Measurements from ENCODE around the gene SLC34A1. TPM values are rescaled to one million over a fixed set of nuclear protein-coding genes. Genes with fewer than 3 reads are reported as not detected.

Gene SLC34A1
- total and polyA plus RNA-seq, 2 of the 13 experiments (the other 11 are each of a cell fraction or from before 2014, with no cell fraction given) = 0.03 to 0.20 TPM

DNA sequence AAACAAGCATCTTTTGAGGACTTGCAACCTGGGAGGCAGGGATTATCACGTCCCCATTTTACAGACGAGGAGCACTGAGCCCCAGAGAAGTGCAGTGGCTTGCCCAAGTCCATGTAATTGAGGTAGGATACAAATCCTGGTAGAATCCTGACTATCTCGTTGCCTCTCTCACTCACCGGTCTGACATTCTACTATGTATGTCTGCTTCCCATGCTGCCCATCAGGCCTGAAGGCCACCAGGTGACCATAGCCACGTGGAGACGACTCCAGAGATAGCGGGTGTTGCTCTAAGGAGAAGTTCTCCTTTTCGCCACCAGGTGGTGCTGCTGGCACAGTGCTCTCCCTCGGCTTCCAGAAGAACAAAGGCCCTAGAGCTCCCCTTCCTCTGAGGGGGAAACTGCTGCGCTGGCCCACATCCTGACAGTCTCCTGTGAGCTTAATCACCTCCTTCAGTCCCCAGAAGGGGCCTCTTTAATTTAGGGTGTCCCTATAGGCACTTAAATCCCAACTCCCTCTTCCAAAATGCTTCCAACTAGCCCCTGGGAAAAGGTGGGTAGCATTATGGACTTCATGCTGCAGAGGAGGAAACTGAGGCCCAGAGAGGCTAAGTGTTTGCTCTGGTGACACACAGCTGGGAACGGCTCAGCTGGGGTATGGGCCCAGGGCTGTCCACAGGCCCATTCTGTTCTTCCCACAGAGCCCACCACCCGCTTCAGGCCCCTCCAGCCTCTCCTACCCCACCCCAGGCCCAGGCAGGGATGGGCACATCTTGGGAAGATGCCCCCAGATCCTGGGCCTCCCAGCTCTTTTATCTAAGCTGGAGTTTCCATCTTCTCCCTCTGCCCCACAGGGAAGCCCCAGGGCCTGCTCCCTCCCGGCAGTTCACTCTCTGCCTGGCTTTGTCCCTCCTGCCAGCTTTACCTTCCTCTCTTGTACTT, 6.4 kb downstream of the SLC34A1 start (continued):
- TF ChIP-seq, protein P1, sequence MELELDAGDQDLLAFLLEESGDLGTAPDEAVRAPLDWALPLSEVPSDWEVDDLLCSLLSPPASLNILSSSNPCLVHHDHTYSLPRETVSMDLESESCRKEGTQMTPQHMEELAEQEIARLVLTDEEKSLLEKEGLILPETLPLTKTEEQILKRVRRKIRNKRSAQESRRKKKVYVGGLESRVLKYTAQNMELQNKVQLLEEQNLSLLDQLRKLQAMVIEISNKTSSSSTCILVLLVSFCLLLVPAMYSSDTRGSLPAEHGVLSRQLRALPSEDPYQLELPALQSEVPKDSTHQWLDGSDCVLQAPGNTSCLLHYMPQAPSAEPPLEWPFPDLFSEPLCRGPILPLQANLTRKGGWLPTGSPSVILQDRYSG (CRISPR knock-in tag; IDR thresholded peaks at IDR 0.05) = no peak
- TF ChIP-seq, protein P2, sequence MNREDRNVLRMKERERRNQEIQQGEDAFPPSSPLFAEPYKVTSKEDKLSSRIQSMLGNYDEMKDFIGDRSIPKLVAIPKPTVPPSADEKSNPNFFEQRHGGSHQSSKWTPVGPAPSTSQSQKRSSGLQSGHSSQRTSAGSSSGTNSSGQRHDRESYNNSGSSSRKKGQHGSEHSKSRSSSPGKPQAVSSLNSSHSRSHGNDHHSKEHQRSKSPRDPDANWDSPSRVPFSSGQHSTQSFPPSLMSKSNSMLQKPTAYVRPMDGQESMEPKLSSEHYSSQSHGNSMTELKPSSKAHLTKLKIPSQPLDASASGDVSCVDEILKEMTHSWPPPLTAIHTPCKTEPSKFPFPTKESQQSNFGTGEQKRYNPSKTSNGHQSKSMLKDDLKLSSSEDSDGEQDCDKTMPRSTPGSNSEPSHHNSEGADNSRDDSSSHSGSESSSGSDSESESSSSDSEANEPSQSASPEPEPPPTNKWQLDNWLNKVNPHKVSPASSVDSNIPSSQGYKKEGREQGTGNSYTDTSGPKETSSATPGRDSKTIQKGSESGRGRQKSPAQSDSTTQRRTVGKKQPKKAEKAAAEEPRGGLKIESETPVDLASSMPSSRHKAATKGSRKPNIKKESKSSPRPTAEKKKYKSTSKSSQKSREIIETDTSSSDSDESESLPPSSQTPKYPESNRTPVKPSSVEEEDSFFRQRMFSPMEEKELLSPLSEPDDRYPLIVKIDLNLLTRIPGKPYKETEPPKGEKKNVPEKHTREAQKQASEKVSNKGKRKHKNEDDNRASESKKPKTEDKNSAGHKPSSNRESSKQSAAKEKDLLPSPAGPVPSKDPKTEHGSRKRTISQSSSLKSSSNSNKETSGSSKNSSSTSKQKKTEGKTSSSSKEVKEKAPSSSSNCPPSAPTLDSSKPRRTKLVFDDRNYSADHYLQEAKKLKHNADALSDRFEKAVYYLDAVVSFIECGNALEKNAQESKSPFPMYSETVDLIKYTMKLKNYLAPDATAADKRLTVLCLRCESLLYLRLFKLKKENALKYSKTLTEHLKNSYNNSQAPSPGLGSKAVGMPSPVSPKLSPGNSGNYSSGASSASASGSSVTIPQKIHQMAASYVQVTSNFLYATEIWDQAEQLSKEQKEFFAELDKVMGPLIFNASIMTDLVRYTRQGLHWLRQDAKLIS (CRISPR knock-in tag; IDR thresholded peaks at IDR 0.05) = no peak
- TF ChIP-seq HMGA1 (CRISPR knock-in tag; conservative IDR thresholded peaks at IDR 0.05) (no peak), CENPX (CRISPR knock-in tag; IDR thresholded peaks at IDR 0.05) (no peak), ZNF138 (CRISPR knock-in tag; IDR thresholded peaks at IDR 0.05; ENCODE audit: low read depth) (no peak), ZNF883 (CRISPR knock-in tag; IDR thresholded peaks at IDR 0.05; ENCODE audit: not compliant biosample characterization) (no peak), ZMAT3 (CRISPR knock-in tag; conservative IDR thresholded peaks at IDR 0.05) (no peak), SUZ12 (IDR thresholded peaks at IDR 0.05; ENCODE audit: low read depth, low read length) (no peak), ZC3H13 (CRISPR knock-in tag; IDR thresholded peaks at IDR 0.05) (no peak), ZBTB1 (CRISPR knock-in tag; IDR thresholded peaks at IDR 0.05; ENCODE audit: borderline replicate concordance) (no peak), ZNF780A (CRISPR knock-in tag; IDR thresholded peaks at IDR 0.05) (no peak), ASH2L (IDR thresholded peaks at IDR 0.05; ENCODE audit: insufficient read length, low read depth, low read length) (no peak), ZNF441 (CRISPR knock-in tag; IDR thresholded peaks at IDR 0.05; ENCODE audit: borderline replicate concordance) (no peak), ZNF317 (CRISPR knock-in tag; IDR thresholded peaks at IDR 0.05) (no peak), NCOA1 (CRISPR knock-in tag; IDR thresholded peaks at IDR 0.05) (no peak), NFIB (CRISPR knock-in tag; IDR thresholded peaks at IDR 0.05; ENCODE audit: borderline replicate concordance) (no peak), RCOR2 (CRISPR knock-in tag; IDR thresholded peaks at IDR 0.05) (0 out of 2 replicates have a peak, but pooled peaks have one; percentile 20)
- TF ChIP-seq, protein P3, sequence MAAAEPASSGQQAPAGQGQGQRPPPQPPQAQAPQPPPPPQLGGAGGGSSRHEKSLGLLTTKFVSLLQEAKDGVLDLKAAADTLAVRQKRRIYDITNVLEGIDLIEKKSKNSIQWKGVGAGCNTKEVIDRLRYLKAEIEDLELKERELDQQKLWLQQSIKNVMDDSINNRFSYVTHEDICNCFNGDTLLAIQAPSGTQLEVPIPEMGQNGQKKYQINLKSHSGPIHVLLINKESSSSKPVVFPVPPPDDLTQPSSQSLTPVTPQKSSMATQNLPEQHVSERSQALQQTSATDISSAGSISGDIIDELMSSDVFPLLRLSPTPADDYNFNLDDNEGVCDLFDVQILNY (CRISPR knock-in tag; conservative IDR thresholded peaks at IDR 0.05) = no peak
- TF ChIP-seq, protein P4, sequence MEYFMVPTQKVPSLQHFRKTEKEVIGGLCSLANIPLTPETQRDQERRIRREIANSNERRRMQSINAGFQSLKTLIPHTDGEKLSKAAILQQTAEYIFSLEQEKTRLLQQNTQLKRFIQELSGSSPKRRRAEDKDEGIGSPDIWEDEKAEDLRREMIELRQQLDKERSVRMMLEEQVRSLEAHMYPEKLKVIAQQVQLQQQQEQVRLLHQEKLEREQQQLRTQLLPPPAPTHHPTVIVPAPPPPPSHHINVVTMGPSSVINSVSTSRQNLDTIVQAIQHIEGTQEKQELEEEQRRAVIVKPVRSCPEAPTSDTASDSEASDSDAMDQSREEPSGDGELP (IDR thresholded peaks at IDR 0.05; ENCODE audit: borderline replicate concordance, low read depth) = peak; percentile 42; the same call in 1 of the 2 replicates
- TF ChIP-seq, protein P5, sequence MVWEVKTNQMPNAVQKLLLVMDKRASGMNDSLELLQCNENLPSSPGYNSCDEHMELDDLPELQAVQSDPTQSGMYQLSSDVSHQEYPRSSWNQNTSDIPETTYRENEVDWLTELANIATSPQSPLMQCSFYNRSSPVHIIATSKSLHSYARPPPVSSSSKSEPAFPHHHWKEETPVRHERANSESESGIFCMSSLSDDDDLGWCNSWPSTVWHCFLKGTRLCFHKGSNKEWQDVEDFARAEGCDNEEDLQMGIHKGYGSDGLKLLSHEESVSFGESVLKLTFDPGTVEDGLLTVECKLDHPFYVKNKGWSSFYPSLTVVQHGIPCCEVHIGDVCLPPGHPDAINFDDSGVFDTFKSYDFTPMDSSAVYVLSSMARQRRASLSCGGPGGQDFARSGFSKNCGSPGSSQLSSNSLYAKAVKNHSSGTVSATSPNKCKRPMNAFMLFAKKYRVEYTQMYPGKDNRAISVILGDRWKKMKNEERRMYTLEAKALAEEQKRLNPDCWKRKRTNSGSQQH (CRISPR knock-in tag; IDR thresholded peaks at IDR 0.05; ENCODE audit: low read depth) = no peak
- TF ChIP-seq, protein P6, sequence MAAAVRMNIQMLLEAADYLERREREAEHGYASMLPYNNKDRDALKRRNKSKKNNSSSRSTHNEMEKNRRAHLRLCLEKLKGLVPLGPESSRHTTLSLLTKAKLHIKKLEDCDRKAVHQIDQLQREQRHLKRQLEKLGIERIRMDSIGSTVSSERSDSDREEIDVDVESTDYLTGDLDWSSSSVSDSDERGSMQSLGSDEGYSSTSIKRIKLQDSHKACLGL (CRISPR knock-in tag; IDR thresholded peaks at IDR 0.05) = no peak
